Tibial nerve (tissue), 4 donors: ENCODE results near the gene CA5A. TPM values are rescaled to one million over a fixed set of nuclear protein-coding genes. Genes with fewer than 3 reads are reported as not detected.

ENCODE experiments used
- DNase-seq, 2 donors: peaks; one replicate each; pipeline ENCODE4 v3.0.0-alpha.2; 2019; ENCODE audit warnings: low spot score in 2 of 2
- H3K27ac ChIP-seq, 4 donors: fragments of 200-600 bp; sonication (generic) in 3 of 4; one replicate each; pipeline ENCODE4 v1.5.1; 2017 to 2019; ENCODE audit warnings: mild to moderate bottlenecking in 1 of 4
- H3K27me3 ChIP-seq, 2 donors: fragments of 200-600 bp; sonication (generic) in 1 of 2; one replicate each; pipeline versions ENCODE4 v1.5.1 to v1.6.0; 2017 to 2019
- H3K36me3 ChIP-seq, 3 donors: fragments of 200-600 bp; sonication (generic); one replicate each; pipeline ENCODE4 v1.5.1; 2018 to 2019
- H3K4me1 ChIP-seq, 4 donors: fragments of 200-600 bp; sonication (generic) in 3 of 4; one replicate each; pipeline ENCODE4 v1.5.1; 2017 to 2019
- H3K4me3 ChIP-seq, 4 donors: fragments of 200-600 bp; sonication (generic) in 3 of 4; one replicate each; pipeline ENCODE4 v1.5.1; 2017 to 2019; ENCODE audit warnings: mild to moderate bottlenecking in 1 of 4, moderate library complexity in 1 of 4
- H3K9me3 ChIP-seq, 4 donors: fragments of 200-600 bp; sonication (generic) in 3 of 4; one replicate each; pipeline ENCODE4 v1.5.1; 2017 to 2019
- EP300 ChIP-seq, 2 donors: sonication (generic); formaldehyde crosslinking; IDR thresholded peaks; one replicate each; pipeline ENCODE4 v1.6.1; 2017; ENCODE audit warnings: antibody characterized with exemption in 2 of 2, mild to moderate bottlenecking in 1 of 2
- POLR2A ChIP-seq, 2 donors: fragments of 450-650 bp; IDR thresholded peaks; one replicate each; pipeline ENCODE4 v1.6.1; 2017; ENCODE audit warnings: antibody characterized with exemption in 2 of 2, mild to moderate bottlenecking in 2 of 2, moderate library complexity in 2 of 2
- WGBS, 2 donors: methylation state at CpG; one replicate each; pipeline ENCODE4 v1.1.5; 2018; 5-methylcytosine and 5-hydroxymethylcytosine counted together
- total RNA-seq, 4 donors: library from RNA; depleted of rRNA; stranded (reverse); fragments of >200 nt; gene quantifications; one replicate each; pipeline ENCODE4 v1.1.0, GENCODE V29; 2016
- TF ChIP-seq, protein P1 (sequence below), 5 experiments: fragments of 200-600 bp in 3 of 5; fragments of 450-650 bp in 2 of 5; sonication (generic) in 3 of 5; IDR thresholded peaks; one replicate each; pipeline ENCODE4 v1.5.1; 2016 to 2019; ENCODE audit warnings: antibody characterized with exemption in 5 of 5, mild to moderate bottlenecking in 3 of 5, moderate library complexity in 2 of 5

Gene CA5A
- total RNA-seq, 4 donors from 2014 or later = not detected

DNA sequence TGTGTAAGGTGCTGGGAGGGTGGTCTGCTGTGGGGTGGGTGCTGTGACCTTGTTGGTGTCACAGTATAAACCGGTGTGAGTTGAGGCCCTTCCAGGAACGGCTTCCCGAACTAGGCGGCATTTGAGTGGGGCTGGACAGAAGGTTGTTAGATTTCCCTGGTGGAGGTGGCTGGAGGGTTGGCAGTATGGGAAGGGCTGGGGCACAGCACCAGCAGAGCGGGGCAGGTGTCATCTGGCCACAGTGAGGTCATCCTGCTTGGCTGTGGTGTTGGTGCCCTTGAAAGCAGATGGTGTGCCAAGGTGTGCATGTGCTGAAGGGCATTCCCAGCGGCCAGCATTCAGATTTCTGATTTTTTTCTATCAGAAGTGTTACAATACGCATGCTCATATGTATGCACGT is 43.0 kb upstream of the CA5A start:
- TF ChIP-seq, protein P1, sequence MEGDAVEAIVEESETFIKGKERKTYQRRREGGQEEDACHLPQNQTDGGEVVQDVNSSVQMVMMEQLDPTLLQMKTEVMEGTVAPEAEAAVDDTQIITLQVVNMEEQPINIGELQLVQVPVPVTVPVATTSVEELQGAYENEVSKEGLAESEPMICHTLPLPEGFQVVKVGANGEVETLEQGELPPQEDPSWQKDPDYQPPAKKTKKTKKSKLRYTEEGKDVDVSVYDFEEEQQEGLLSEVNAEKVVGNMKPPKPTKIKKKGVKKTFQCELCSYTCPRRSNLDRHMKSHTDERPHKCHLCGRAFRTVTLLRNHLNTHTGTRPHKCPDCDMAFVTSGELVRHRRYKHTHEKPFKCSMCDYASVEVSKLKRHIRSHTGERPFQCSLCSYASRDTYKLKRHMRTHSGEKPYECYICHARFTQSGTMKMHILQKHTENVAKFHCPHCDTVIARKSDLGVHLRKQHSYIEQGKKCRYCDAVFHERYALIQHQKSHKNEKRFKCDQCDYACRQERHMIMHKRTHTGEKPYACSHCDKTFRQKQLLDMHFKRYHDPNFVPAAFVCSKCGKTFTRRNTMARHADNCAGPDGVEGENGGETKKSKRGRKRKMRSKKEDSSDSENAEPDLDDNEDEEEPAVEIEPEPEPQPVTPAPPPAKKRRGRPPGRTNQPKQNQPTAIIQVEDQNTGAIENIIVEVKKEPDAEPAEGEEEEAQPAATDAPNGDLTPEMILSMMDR (IDR thresholded peaks at IDR 0.05) = no peak
- no peak for TF ChIP-seq EP300 (IDR thresholded peaks at IDR 0.05)
- TF ChIP-seq POLR2A (IDR thresholded peaks at IDR 0.05) = no peak
- H3K27me3 ChIP-seq = no peaks in the 10 kb centered on the region
- H3K27ac ChIP-seq = no peak overlapping the region
- no peak overlapping the region for H3K4me3 ChIP-seq
- H3K4me1 ChIP-seq = no peaks in the 10 kb centered on the region
- WGBS, 2 donors = 95 to 96% methylated on average over 4 to 7 of the region's 8 CpGs
- no peak for DNase-seq
- H3K36me3 ChIP-seq = peaks cover 0 to 46% (median 0%) of the 10 kb centered on the region in 3 donors
- no peaks in the 10 kb centered on the region for H3K9me3 ChIP-seq

DNA sequence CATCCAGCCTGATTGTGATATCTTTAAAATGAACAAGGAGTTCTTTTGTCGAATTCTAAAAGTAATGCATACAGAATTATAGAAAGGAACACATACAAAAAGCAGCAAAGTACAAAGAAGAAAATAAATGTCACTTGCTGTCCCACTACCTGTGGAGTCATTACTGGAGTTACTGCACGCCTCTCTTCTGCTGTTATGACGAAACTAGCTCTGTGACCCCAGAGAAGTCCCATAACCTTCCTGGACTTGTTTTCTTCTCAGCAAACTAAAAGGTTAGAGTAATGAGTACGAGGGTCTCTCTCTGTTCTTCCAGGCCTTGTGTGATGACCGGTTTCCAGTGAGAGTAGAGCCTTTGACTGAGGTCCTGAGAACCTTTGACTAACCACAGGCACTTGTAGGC is 41.8 kb upstream of the CA5A start:
- H3K27me3 ChIP-seq = no peaks in the 10 kb centered on the region
- no peak for TF ChIP-seq POLR2A (IDR thresholded peaks at IDR 0.05)
- TF ChIP-seq, protein P1 (IDR thresholded peaks at IDR 0.05) = no peak
- no peak for TF ChIP-seq EP300 (IDR thresholded peaks at IDR 0.05)
- no peak overlapping the region for H3K27ac ChIP-seq
- H3K4me1 ChIP-seq = no peaks in the 10 kb centered on the region
- H3K4me3 ChIP-seq = no peak overlapping the region
- no peaks in the 10 kb centered on the region for H3K9me3 ChIP-seq
- DNase-seq = no peak
- 87 to 93% methylated on average over 5 of the region's 5 CpGs for WGBS, 2 donors
- H3K36me3 ChIP-seq = peaks cover 0 to 42% (median 0%) of the 10 kb centered on the region in 3 donors

DNA sequence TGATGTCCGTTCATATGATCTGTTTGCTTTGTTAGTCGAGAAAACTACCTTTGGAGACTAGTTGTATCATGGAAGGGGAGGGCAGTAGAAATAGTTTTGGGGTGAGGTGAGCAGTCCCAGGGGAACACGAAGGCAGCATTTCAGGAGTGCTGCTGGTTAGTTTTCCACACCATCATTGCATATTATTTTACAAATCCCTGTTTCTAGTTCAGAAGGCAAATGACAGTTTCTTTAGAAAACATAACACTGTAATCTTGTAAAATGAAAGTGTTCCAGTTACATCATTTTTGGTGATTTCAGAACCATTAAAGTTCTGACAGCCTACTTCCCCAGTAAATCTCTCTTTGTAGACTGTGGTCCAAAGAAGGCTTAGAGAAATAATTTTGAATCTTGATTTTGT is 40.3 kb upstream of the CA5A start:
- DNase-seq = no peak
- Histone ChIP-seq H3K27ac (no peak overlapping the region), H3K36me3 (peaks cover 0 to 32% (median 0%) of the 10 kb centered on the region in 3 donors), H3K4me3 (no peak overlapping the region), H3K9me3 (peaks cover 0 to 13% (median 1%) of the 10 kb centered on the region in 4 donors), H3K27me3 (no peaks in the 10 kb centered on the region), H3K4me1 (no peaks in the 10 kb centered on the region)
- WGBS, 2 donors = 47 to 55% methylated on average over 3 of the region's 3 CpGs
- no peak for TF ChIP-seq POLR2A (IDR thresholded peaks at IDR 0.05)
- no peak for TF ChIP-seq EP300 (IDR thresholded peaks at IDR 0.05)
- TF ChIP-seq, protein P1 (IDR thresholded peaks at IDR 0.05) = no peak

DNA sequence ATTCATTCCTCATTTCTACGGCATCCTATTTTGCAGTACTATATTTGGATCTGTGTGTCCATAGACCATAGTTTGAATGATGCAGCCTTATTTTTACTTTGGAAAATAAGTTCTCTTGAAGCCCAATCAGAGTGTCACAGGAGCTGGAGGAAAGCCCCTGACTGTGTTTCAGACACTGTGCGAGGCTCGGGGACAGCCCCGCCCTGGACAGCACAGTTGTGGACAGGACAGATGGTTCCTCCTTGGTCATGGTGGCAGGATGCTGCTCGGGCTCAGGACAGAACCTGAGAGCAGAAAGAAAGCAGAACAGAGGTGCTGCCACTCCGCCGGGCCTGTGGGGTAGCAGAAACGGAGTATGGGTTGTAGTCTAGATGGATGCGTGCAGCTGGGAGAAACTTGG is 37.8 kb upstream of the CA5A start:
- Histone ChIP-seq H3K36me3 (peaks cover 0 to 36% (median 0%) of the 10 kb centered on the region in 3 donors), H3K9me3 (peaks cover 0 to 21% (median 5%) of the 10 kb centered on the region in 4 donors), H3K4me1 (no peaks in the 10 kb centered on the region), H3K4me3 (no peak overlapping the region), H3K27me3 (no peaks in the 10 kb centered on the region), H3K27ac (no peak overlapping the region)
- TF ChIP-seq, protein P1 (IDR thresholded peaks at IDR 0.05) = no peak
- no peak for TF ChIP-seq POLR2A (IDR thresholded peaks at IDR 0.05)
- no peak for DNase-seq
- 89 to 96% methylated on average over 9 of the region's 9 CpGs for WGBS, 2 donors

DNA sequence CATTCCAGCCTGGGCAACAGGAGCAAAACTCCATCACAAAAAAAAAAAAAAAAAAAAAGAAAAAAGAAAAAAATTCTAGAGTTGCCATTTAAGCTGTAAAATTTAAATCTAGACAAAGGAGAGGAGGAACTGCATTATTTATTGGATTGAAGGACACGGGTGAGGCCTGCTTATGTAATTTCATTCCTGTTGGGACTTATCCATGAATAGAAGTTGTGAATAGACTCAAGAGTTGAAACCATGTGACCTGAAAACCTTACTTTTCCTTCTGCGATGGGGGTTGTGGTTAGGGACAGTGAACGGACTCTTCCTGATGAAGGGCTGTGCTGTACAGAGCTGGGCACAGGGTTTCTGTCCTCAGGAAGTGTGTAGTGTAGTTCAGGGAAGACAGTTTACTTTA is 37.4 kb upstream of the CA5A start:
- Histone ChIP-seq H3K9me3 (peaks cover 0 to 21% (median 5%) of the 10 kb centered on the region in 4 donors), H3K4me1 (peaks cover 0 to 2% (median 0%) of the 10 kb centered on the region in 4 donors), H3K36me3 (peaks cover 0 to 34% (median 0%) of the 10 kb centered on the region in 3 donors), H3K4me3 (no peak overlapping the region), H3K27me3 (no peaks in the 10 kb centered on the region), H3K27ac (no peak overlapping the region)
- WGBS, 2 donors = 69 to 79% methylated on average over 3 of the region's 3 CpGs
- no peak for DNase-seq
- TF ChIP-seq, protein P1 (IDR thresholded peaks at IDR 0.05) = no peak
- no peak for TF ChIP-seq EP300 (IDR thresholded peaks at IDR 0.05)
- TF ChIP-seq POLR2A (IDR thresholded peaks at IDR 0.05) = no peak
